ENCODE data around the gene PLCG1.

The PLCG1 gene

DNA sequence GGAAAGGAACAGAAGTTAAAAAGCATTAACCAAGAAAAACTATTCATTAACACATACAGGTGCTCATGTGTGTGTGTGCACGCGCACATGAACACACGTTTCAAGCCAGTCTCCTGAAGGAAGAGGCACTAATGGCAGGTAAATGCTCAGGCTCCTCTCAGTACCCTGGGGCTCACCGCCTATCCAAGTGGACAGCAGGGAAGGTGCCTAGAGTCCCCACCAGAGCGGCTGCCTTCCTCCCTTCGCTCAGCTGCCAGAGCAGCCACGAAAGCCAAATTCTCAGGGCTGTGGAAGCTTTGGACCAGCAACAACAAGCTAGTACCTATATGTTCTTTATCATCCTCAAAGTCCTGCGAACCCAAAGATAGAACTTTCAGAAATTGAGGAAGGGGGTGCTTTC is 42.6 kb downstream of the PLCG1 start:
- Histone ChIP-seq H3K18ac (ENCODE audit: low read length) (no peak overlapping the region), H3K4me2 (ENCODE audit: low read length) (no peak overlapping the region), H3K23ac (ENCODE audit: low read length) (no peak overlapping the region), H2BK5ac (ENCODE audit: low read length) (no peak overlapping the region), H3K27ac (ENCODE audit: low read depth, low read length) (no peak overlapping the region), H3K4me3 (ENCODE audit: low read length) (no peak overlapping the region), H2BK15ac (replicated peaks; ENCODE audit: low read depth) (no peak overlapping the region), H4K8ac (ENCODE audit: low read depth, low read length) (no peak overlapping the region), H3K79me1 (ENCODE audit: low read length) (no peaks in the 10 kb centered on the region), H3K4ac (ENCODE audit: low read depth, low read length) (no peak overlapping the region), H2AK5ac (ENCODE audit: low read length) (no peak overlapping the region), H3K56ac (ENCODE audit: low read length) (no peak overlapping the region), H2BK120ac (ENCODE audit: low read depth, low read length) (no peak overlapping the region), H3K4me1 (ENCODE audit: control insufficient read depth, low read depth, low read length) (no peaks in the 10 kb centered on the region), H3K79me2 (ENCODE audit: control insufficient read depth, insufficient read depth, low read length) (no peaks in the 10 kb centered on the region), H3K9ac (ENCODE audit: low read length) (no peak overlapping the region), H3K27me3 (ENCODE audit: insufficient read depth, low read length, poor library complexity) (no peaks in the 10 kb centered on the region), H3K36me3 (ENCODE audit: control insufficient read depth, insufficient read depth, low read length) (peaks cover 10% of the 10 kb centered on the region), H4K5ac (ENCODE audit: low read length) (no peak overlapping the region)
- WGBS (ENCODE audit: extremely low coverage, insufficient coverage, low lambda C conversion rate), result no CpG with 5 or more reads among the region's 8 CpGs
- no peak for DNase-seq

GRCh38 chr20:41180599-41181333 is 43.4 kb downstream of the PLCG1 start:
- no peak overlapping the region for H4K8ac ChIP-seq (ENCODE audit: low read depth, low read length)
- no peak overlapping the region for H2BK120ac ChIP-seq (ENCODE audit: low read depth, low read length)
- H2AK5ac ChIP-seq (ENCODE audit: low read length), result no peak overlapping the region
- no peak overlapping the region for H3K4ac ChIP-seq (ENCODE audit: low read depth, low read length)
- WGBS (ENCODE audit: extremely low coverage, insufficient coverage, low lambda C conversion rate), result no CpG with 5 or more reads among the region's 6 CpGs
- H3K4me1 ChIP-seq (ENCODE audit: control insufficient read depth, low read depth, low read length), result no peaks in the 10 kb centered on the region
- no peak overlapping the region for H3K9ac ChIP-seq (ENCODE audit: low read length)
- H3K27ac ChIP-seq (ENCODE audit: low read depth, low read length), result no peak overlapping the region
- no peak overlapping the region for H3K4me2 ChIP-seq (ENCODE audit: low read length)
- no peaks in the 10 kb centered on the region for H3K79me2 ChIP-seq (ENCODE audit: control insufficient read depth, insufficient read depth, low read length)
- H2BK5ac ChIP-seq (ENCODE audit: low read length), result no peak overlapping the region
- no peak overlapping the region for H3K18ac ChIP-seq (ENCODE audit: low read length)
- H3K56ac ChIP-seq (ENCODE audit: low read length), result no peak overlapping the region
- H3K23ac ChIP-seq (ENCODE audit: low read length), result no peak overlapping the region
- H3K27me3 ChIP-seq (ENCODE audit: insufficient read depth, low read length, poor library complexity), result no peaks in the 10 kb centered on the region
- no peak overlapping the region for H3K4me3 ChIP-seq (ENCODE audit: low read length)
- H3K36me3 ChIP-seq (ENCODE audit: control insufficient read depth, insufficient read depth, low read length), result peaks cover 8% of the 10 kb centered on the region
- H4K5ac ChIP-seq (ENCODE audit: low read length), result no peak overlapping the region
- H2BK15ac ChIP-seq (replicated peaks; ENCODE audit: low read depth), result no peak overlapping the region
- no peak for DNase-seq
- no peaks in the 10 kb centered on the region for H3K79me1 ChIP-seq (ENCODE audit: low read length)

- H3K79me1 ChIP-seq (ENCODE audit: low read length), result no peaks in the 10 kb centered on the region
- no peak for DNase-seq
- no peak overlapping the region for H3K27ac ChIP-seq (ENCODE audit: low read depth, low read length)
- no peaks in the 10 kb centered on the region for H3K4me1 ChIP-seq (ENCODE audit: control insufficient read depth, low read depth, low read length)
- H3K9ac ChIP-seq (ENCODE audit: low read length), result no peak overlapping the region
- peaks cover 4% of the 10 kb centered on the region for H3K36me3 ChIP-seq (ENCODE audit: control insufficient read depth, insufficient read depth, low read length)
- H3K79me2 ChIP-seq (ENCODE audit: control insufficient read depth, insufficient read depth, low read length), result no peaks in the 10 kb centered on the region
- H3K18ac ChIP-seq (ENCODE audit: low read length), result no peak overlapping the region
- no peak overlapping the region for H4K5ac ChIP-seq (ENCODE audit: low read length)
- H3K56ac ChIP-seq (ENCODE audit: low read length), result no peak overlapping the region
- no peak overlapping the region for H3K4me2 ChIP-seq (ENCODE audit: low read length)
- H3K4ac ChIP-seq (ENCODE audit: low read depth, low read length), result no peak overlapping the region
- no peaks in the 10 kb centered on the region for H3K27me3 ChIP-seq (ENCODE audit: insufficient read depth, low read length, poor library complexity)
- no peak overlapping the region for H3K4me3 ChIP-seq (ENCODE audit: low read length)
- no peak overlapping the region for H2BK5ac ChIP-seq (ENCODE audit: low read length)
- H2BK15ac ChIP-seq (replicated peaks; ENCODE audit: low read depth), result no peak overlapping the region
- WGBS (ENCODE audit: extremely low coverage, insufficient coverage, low lambda C conversion rate), result no CpG with 5 or more reads among the region's 3 CpGs
- H2BK120ac ChIP-seq (ENCODE audit: low read depth, low read length), result no peak overlapping the region
- H4K8ac ChIP-seq (ENCODE audit: low read depth, low read length), result no peak overlapping the region
- no peak overlapping the region for H3K23ac ChIP-seq (ENCODE audit: low read length)
- H2AK5ac ChIP-seq (ENCODE audit: low read length), result no peak overlapping the region
These were observed 44.2 kb downstream of the PLCG1 start for GRCh38 chr20:41181567-41181966.

GRCh38 chr20:41182296-41183212 is 45.2 kb downstream of the PLCG1 start:
- no peak overlapping the region for H3K4me3 ChIP-seq (ENCODE audit: low read length)
- H3K79me1 ChIP-seq (ENCODE audit: low read length), result no peaks in the 10 kb centered on the region
- no peak overlapping the region for H3K9ac ChIP-seq (ENCODE audit: low read length)
- H3K4ac ChIP-seq (ENCODE audit: low read depth, low read length), result no peak overlapping the region
- H3K79me2 ChIP-seq (ENCODE audit: control insufficient read depth, insufficient read depth, low read length), result no peaks in the 10 kb centered on the region
- H3K27ac ChIP-seq (ENCODE audit: low read depth, low read length), result no peak overlapping the region
- no peak overlapping the region for H3K18ac ChIP-seq (ENCODE audit: low read length)
- no peak overlapping the region for H2BK15ac ChIP-seq (replicated peaks; ENCODE audit: low read depth)
- H2BK5ac ChIP-seq (ENCODE audit: low read length), result no peak overlapping the region
- DNase-seq, result no peak
- no peak overlapping the region for H4K8ac ChIP-seq (ENCODE audit: low read depth, low read length)
- H3K56ac ChIP-seq (ENCODE audit: low read length), result no peak overlapping the region
- H3K4me2 ChIP-seq (ENCODE audit: low read length), result no peak overlapping the region
- no peaks in the 10 kb centered on the region for H3K27me3 ChIP-seq (ENCODE audit: insufficient read depth, low read length, poor library complexity)
- H2BK120ac ChIP-seq (ENCODE audit: low read depth, low read length), result no peak overlapping the region
- no peaks in the 10 kb centered on the region for H3K36me3 ChIP-seq (ENCODE audit: control insufficient read depth, insufficient read depth, low read length)
- no CpG with 5 or more reads among the region's 10 CpGs for WGBS (ENCODE audit: extremely low coverage, insufficient coverage, low lambda C conversion rate)
- H4K5ac ChIP-seq (ENCODE audit: low read length), result no peak overlapping the region
- H2AK5ac ChIP-seq (ENCODE audit: low read length), result no peak overlapping the region
- no peak overlapping the region for H3K23ac ChIP-seq (ENCODE audit: low read length)
- H3K4me1 ChIP-seq (ENCODE audit: control insufficient read depth, low read depth, low read length), result no peaks in the 10 kb centered on the region

GRCh38 chr20:41183391-41183790 is 46.0 kb downstream of the PLCG1 start:
- H3K18ac ChIP-seq (ENCODE audit: low read length), result no peak overlapping the region
- H3K36me3 ChIP-seq (ENCODE audit: control insufficient read depth, insufficient read depth, low read length), result no peaks in the 10 kb centered on the region
- H4K5ac ChIP-seq (ENCODE audit: low read length), result no peak overlapping the region
- H3K23ac ChIP-seq (ENCODE audit: low read length), result no peak overlapping the region
- no peaks in the 10 kb centered on the region for H3K79me2 ChIP-seq (ENCODE audit: control insufficient read depth, insufficient read depth, low read length)
- no peaks in the 10 kb centered on the region for H3K4me1 ChIP-seq (ENCODE audit: control insufficient read depth, low read depth, low read length)
- H3K27ac ChIP-seq (ENCODE audit: low read depth, low read length), result no peak overlapping the region
- H3K4ac ChIP-seq (ENCODE audit: low read depth, low read length), result no peak overlapping the region
- no peaks in the 10 kb centered on the region for H3K27me3 ChIP-seq (ENCODE audit: insufficient read depth, low read length, poor library complexity)
- no peak overlapping the region for H3K56ac ChIP-seq (ENCODE audit: low read length)
- no peak overlapping the region for H2AK5ac ChIP-seq (ENCODE audit: low read length)
- H3K4me2 ChIP-seq (ENCODE audit: low read length), result no peak overlapping the region
- no peak overlapping the region for H3K9ac ChIP-seq (ENCODE audit: low read length)
- no CpG with 5 or more reads among the region's 6 CpGs for WGBS (ENCODE audit: extremely low coverage, insufficient coverage, low lambda C conversion rate)
- H3K4me3 ChIP-seq (ENCODE audit: low read length), result no peak overlapping the region
- no peak overlapping the region for H2BK5ac ChIP-seq (ENCODE audit: low read length)
- no peak overlapping the region for H2BK120ac ChIP-seq (ENCODE audit: low read depth, low read length)
- no peak overlapping the region for H2BK15ac ChIP-seq (replicated peaks; ENCODE audit: low read depth)
- DNase-seq, result no peak
- no peaks in the 10 kb centered on the region for H3K79me1 ChIP-seq (ENCODE audit: low read length)
- H4K8ac ChIP-seq (ENCODE audit: low read depth, low read length), result no peak overlapping the region
